NCI-H69 (cell line): Measurements from ENCODE around the gene BICC1.

Experiments used
- DNase-seq: peaks from one replicate; lab custom pipeline; 2025; lab: John Stamatoyannopoulos, UW

BICC1 gene

GRCh38 chr10:58701405-58702135 lies 188.9 kb downstream of the BICC1 start:
- DNase-seq, result no peak

DNA sequence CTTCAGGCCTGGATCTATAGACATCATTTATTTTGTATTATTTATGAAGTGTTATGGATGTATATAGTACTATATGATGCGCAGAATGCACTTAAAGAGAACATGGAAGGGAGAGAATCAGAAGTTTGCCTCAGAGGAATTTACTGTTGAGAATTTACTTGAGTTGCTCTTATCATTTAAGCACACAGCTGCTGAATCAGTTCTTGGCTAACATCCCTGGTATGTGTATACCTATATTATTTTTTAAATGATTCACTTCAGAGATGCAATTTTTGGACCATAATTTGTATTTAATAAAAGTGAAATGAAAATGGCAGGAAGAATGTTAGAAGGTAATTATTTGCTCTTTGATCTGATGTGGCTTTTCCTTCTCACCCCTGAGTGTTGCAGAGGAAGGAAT lies 191.6 kb downstream of the BICC1 start:
- no peak for DNase-seq

GRCh38 chr10:58704671-58705141 lies 192.0 kb downstream of the BICC1 start:
- no peak for DNase-seq

DNA sequence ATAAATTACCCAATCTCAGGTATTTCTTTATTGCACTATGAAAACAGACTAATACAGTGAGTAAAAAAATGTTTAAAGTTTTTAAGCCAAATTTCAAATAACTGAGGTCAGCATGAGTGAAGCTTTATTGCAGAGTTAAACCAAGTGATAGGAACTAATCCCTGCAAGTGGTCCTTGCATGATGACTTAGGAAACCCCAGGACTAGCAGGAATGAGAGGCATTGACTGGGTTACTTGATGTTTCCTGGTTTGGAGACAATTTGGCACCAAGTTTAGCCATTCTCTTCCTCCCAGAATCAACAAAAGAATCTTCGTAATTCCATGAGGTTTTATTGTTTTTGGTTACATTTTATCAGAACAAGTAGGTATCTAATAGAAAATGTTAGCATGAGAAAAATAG lies 194.2 kb downstream of the BICC1 start:
- no peak for DNase-seq

- no peak for DNase-seq
Observed at GRCh38 chr10:58712141-58712540, 199.5 kb downstream of the BICC1 start.

DNA sequence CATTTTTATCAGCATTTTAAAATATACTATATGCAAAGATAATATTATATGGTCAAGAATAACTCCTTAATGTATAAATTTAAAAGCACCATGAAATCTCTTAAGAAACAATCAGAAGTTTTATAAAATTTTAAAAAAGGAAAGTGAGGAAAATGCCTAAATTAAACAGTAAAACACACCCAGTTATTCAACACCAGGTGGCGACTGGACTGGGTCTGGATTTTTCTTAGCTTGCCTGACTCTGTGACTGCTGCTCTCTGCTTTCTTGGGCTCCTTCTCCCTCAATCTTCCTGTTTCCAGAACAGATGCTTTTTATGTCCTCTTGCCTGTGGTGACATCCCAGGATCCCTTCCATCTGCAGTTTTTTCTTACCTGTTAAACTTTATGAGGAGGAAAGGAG lies 200.3 kb downstream of the BICC1 start:
- DNase-seq, result no peak

GRCh38 chr10:58714409-58714808 lies 201.7 kb downstream of the BICC1 start:
- DNase-seq, result no peak

DNA sequence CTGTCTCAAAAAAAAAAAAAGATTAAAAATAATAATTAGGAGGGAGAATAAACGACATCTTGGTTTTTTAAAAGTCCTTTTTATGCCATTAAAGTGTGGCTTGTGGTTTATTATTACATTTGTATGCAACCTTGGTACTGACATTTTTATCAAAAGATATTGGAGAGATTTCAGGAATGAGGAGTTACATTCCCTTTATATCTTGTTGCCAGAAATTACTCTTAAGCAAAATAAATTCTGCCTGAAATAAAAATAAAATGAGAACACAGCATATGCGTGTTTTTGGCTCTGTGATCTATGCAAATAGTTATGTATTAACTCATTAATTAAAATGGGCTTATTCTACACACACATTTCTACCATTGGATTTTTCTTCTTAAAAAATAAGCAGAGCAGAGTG lies 202.4 kb downstream of the BICC1 start:
- no peak for DNase-seq

GRCh38 chr10:58718596-58718995 lies 205.9 kb downstream of the BICC1 start:
- no peak for DNase-seq

DNA sequence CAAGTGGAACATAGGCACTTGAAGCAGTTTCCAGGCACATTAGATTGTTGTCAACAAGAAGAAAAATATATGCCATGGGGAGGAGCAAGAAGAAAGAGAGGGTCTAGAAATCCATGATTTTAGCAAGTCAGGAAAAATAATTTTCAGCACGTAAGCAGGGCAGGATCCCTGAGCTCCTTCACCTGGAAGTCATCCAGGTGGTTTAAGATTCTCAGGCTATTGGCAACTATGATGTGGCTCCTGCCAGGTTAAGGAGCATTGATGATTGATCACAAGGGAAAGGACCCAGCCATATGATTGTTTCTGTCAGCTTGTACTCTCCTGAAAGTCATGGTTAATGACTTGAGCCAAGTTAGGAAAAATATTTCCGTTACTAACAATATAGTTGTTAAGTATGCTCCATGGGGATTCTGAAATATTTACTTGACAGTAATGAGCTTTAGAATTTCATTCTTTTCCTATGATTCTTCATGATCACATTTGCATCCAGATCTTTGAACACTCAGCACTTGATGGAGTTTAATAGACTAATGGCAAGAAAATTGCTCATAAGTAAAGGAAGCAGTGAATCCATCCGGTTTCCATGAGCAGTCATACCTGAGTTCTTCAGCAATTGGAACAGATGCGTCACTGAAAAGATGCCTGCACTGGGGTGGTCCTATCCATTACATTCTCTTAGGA lies 209.1 kb downstream of the BICC1 start:
- DNase-seq, result no peak

GRCh38 chr10:58723186-58723585 lies 210.5 kb downstream of the BICC1 start:
- no peak for DNase-seq

GRCh38 chr10:58723966-58724365 lies 211.3 kb downstream of the BICC1 start:
- DNase-seq, result no peak

- DNase-seq, result no peak
Observed at GRCh38 chr10:58724781-58725180, 212.1 kb downstream of the BICC1 start.

- no peak for DNase-seq
Observed at GRCh38 chr10:58725901-58726300, 213.2 kb downstream of the BICC1 start.

GRCh38 chr10:58727633-58728032 lies 215.0 kb downstream of the BICC1 start:
- no peak for DNase-seq

GRCh38 chr10:58731276-58731675 lies 218.6 kb downstream of the BICC1 start:
- no peak for DNase-seq

DNA sequence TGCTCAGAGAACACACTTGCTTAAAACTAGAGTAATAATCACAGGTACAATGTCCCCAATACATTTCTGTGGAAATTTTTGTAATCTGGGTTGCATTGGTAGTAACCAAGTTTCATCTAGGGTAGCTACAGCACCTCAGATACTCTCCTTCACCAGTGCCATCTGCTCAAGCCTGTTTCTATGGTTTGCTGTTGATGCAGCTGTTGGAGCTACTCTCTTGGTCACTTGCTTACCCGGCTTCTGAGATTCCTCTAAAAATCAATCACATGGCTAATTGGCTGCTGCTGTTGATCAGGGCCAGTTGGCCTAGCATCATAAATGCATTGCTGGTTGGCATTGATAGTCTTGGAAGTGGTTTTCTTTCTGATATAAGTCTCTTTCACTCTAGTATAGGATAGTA lies 220.8 kb downstream of the BICC1 start:
- DNase-seq, result no peak

DNA sequence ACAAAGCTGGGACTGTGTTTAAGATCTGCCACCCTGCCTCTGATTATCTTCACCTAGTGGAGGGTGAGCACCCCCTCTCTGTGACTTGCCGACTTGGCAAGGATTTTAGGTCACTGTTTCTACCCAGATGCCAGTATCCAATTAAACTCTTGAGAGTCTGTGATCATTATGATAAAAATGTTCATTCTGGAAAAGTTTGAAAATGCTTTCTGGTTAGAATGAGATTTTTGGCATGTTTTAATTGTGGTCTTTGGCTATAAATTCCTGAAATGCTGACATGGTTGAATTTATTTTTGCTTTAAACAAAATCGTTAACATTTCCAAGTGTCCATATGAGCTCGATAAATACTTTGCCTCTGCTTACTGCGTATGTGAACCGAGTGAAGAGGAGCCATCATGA lies 221.4 kb downstream of the BICC1 start:
- peak; percentile 3 for DNase-seq

- no peak for DNase-seq
Observed at GRCh38 chr10:58734664-58735063, 222.0 kb downstream of the BICC1 start.

DNA sequence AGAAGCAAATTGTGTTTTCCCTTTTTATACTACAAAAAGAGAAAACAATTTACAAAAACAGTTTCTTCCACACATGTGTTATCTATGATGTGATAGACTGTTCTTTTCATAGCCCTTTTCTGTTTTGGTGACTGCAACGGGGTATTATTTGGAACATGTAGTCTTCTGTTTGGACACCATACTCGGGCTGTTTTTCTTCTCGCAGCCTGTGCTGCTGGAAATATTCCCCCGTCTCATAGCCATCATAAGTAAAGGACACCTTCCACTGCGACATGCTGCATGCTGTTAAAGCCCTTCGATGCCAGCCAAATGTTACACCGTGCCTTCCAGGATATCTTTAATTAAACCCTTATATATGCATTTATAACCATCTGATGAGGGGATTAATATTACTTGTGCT lies 222.4 kb downstream of the BICC1 start:
- no peak for DNase-seq

- DNase-seq, result no peak
Observed at GRCh38 chr10:58740620-58741369, 228.1 kb downstream of the BICC1 start.

- DNase-seq, result no peak
Observed at GRCh38 chr10:58741673-58742072, 229.0 kb downstream of the BICC1 start.

DNA sequence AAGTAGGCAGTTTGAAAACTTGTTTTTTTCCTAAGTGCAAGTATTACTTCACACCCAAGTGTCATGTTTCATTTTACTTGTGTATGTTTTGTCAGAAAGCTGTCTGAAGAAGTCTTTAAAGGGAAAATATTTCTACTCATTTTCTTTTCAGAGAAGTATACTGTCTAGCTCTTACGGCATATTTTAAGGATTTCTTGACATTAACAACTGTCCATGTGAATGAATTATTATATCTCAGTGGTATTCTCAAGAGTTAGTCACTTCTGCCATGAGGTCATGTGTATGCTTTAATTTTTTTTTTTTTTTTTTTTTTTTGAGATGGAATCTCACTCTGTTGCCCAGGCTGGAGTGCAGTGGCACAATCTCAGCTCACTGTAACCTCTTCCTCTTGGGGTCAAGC lies 229.5 kb downstream of the BICC1 start:
- no peak for DNase-seq
